Body of pancreas (tissue), 4 donors: ENCODE data around the gene RAMP1.

ENCODE experiments used
- POLR2A ChIP-seq, 3 donors: fragments of 450-650 bp; IDR thresholded peaks; one replicate each; pipeline ENCODE4 v1.6.1; 2016; ENCODE audit warnings: antibody characterized with exemption in 3 of 3, mild to moderate bottlenecking in 2 of 3
- TF ChIP-seq, protein P1 (sequence below), 7 experiments: fragments of 450-650 bp in 4 of 7; fragments of 200-600 bp in 3 of 7; sonication (generic) in 3 of 7; IDR thresholded peaks; one replicate each; pipeline ENCODE4 v1.5.1; 2016 to 2019; ENCODE audit warnings: antibody characterized with exemption in 7 of 7

DNA sequence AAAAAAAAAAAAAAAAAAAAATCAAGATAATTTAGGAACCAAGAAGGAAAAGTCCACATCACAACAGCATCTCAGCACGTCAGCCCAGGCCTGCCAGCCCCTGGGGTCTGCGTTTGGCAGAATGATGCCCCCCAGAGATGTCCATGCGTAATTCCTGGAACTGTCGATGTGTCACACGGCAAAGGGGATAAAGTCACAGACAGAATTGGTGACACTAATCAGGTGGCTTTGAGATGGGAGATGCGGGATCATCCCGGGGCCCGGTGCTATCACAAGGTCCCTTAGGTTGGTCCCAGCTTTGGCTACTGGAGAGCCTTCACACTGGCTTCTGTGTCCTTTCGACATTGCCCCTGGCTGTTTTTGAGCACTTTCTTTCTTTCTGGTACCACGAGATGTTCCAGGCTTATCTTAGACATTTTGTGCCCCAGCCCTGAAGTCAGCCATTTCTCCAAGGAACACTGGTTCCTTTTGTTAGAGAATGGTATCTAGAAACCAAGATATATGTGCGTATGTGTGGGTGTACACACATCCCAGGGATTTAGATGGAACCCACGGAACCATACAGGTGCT lies 20.7 kb downstream of the RAMP1 start:
- TF ChIP-seq, protein P1, sequence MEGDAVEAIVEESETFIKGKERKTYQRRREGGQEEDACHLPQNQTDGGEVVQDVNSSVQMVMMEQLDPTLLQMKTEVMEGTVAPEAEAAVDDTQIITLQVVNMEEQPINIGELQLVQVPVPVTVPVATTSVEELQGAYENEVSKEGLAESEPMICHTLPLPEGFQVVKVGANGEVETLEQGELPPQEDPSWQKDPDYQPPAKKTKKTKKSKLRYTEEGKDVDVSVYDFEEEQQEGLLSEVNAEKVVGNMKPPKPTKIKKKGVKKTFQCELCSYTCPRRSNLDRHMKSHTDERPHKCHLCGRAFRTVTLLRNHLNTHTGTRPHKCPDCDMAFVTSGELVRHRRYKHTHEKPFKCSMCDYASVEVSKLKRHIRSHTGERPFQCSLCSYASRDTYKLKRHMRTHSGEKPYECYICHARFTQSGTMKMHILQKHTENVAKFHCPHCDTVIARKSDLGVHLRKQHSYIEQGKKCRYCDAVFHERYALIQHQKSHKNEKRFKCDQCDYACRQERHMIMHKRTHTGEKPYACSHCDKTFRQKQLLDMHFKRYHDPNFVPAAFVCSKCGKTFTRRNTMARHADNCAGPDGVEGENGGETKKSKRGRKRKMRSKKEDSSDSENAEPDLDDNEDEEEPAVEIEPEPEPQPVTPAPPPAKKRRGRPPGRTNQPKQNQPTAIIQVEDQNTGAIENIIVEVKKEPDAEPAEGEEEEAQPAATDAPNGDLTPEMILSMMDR (IDR thresholded peaks at IDR 0.05), result no peak
- TF ChIP-seq POLR2A (IDR thresholded peaks at IDR 0.05), result no peak
